ENCODE data around the gene LAMA2. TPM values are rescaled to one million over a fixed set of nuclear protein-coding genes. Genes with fewer than 3 reads are reported as not detected.

The LAMA2 gene
- total and polyA plus RNA-seq, 2 of the 8 experiments (the other 6 are each of a cell fraction or from before 2014, with no cell fraction given) = 1.3 to 3.8 TPM

- no peak overlapping the region for H3K4me3 ChIP-seq (ENCODE audit: extremely low read depth in 1 of 4, insufficient read depth in 2 of 4, low read depth in 3 of 4, low read length in 4 of 4)
- no peak overlapping the region for H4K5ac ChIP-seq (ENCODE audit: insufficient read length, low read depth, low read length)
- TF ChIP-seq CEBPB (IDR thresholded peaks at IDR 0.05; ENCODE audit: low read depth, low read length) (no peak), RFX5 (IDR thresholded peaks at IDR 0.05; ENCODE audit: borderline replicate concordance, low read depth, low read length) (no peak)
- H3K27ac ChIP-seq (ENCODE audit: low read depth, low read length) = no peak overlapping the region
- H3K56ac ChIP-seq (replicated peaks; ENCODE audit: insufficient read length, low read depth, low read length) = no peak overlapping the region
- no peak overlapping the region for H2BK5ac ChIP-seq (ENCODE audit: low read depth, low read length)
- H3K79me2 ChIP-seq (ENCODE audit: control insufficient read depth in 1 of 2, insufficient read depth in 2 of 2, low read length in 2 of 2) = no peaks in the 10 kb centered on the region
- H3K4ac ChIP-seq (replicated peaks; ENCODE audit: insufficient read length, low read depth, low read length) = no peak overlapping the region
- no peak overlapping the region for H2BK15ac ChIP-seq (ENCODE audit: low read length)
- H4K91ac ChIP-seq (replicated peaks; ENCODE audit: insufficient read length, low read length) = no peak overlapping the region
- H3K9me3 ChIP-seq (ENCODE audit: insufficient read depth in 2 of 2, low read depth in 1 of 2, low read length in 1 of 2) = no peaks in the 10 kb centered on the region
- no peaks in the 10 kb centered on the region for H3K36me3 ChIP-seq (ENCODE audit: control insufficient read depth in 2 of 4, insufficient read depth in 4 of 4, low read length in 3 of 4)
- H3K27me3 ChIP-seq (replicated peaks in 1 of 4; ENCODE audit: control insufficient read depth in 3 of 4, extremely low read depth in 1 of 4, insufficient read depth in 3 of 4, low read length in 3 of 4) = no peaks in the 10 kb centered on the region
- H2AK5ac ChIP-seq (ENCODE audit: low read depth, low read length) = no peak overlapping the region
- H2BK12ac ChIP-seq (ENCODE audit: low read depth, low read length) = no peak overlapping the region
- CTCF ChIA-PET (ENCODE audit: partially characterized antibody) = interaction anchor here (1.0 kb wide), 1 partner anchor 42 kb away, joined by 3 read pairs; no protein-coding TSS in a partner anchor
- no peaks in the 10 kb centered on the region for H3K23me2 ChIP-seq (ENCODE audit: low read depth, low read length)
- H2AFZ ChIP-seq (ENCODE audit: low read length) = no peak overlapping the region
- POLR2A ChIA-PET (ENCODE audit: partially characterized antibody) = no interaction called here
- H3K9ac ChIP-seq (replicated peaks in 1 of 4; ENCODE audit: extremely low read depth in 1 of 4, low read depth in 3 of 4, low read length in 3 of 4) = no peak overlapping the region
- DNase-seq (ENCODE audit: low read depth in 1 of 2, low spot score in 2 of 2) = no peak
- H3K14ac ChIP-seq (ENCODE audit: insufficient read length) = no peak overlapping the region
- H3K4me2 ChIP-seq (ENCODE audit: insufficient read depth in 1 of 2, low read depth in 2 of 2, low read length in 2 of 2) = no peak overlapping the region
- H3K79me1 ChIP-seq (ENCODE audit: low read depth, low read length) = no peaks in the 10 kb centered on the region
- no peaks in the 10 kb centered on the region for H3K4me1 ChIP-seq (replicated peaks in 1 of 4; ENCODE audit: control insufficient read depth in 3 of 4, insufficient read depth in 4 of 4, low read length in 3 of 4)
- H2BK120ac ChIP-seq (replicated peaks; ENCODE audit: low read depth, low read length) = no peak overlapping the region
- no peak for FAIRE-seq
- no peak overlapping the region for H4K8ac ChIP-seq (ENCODE audit: extremely low read depth, insufficient read depth, low read length)
- no peak overlapping the region for H3K23ac ChIP-seq (ENCODE audit: insufficient read length)
- no peak overlapping the region for H2BK20ac ChIP-seq (ENCODE audit: low read length)
- H4K20me1 ChIP-seq (replicated peaks in 1 of 2; ENCODE audit: control insufficient read depth in 1 of 2, insufficient read depth in 2 of 2, low read length in 2 of 2) = no peaks in the 10 kb centered on the region
- H3K18ac ChIP-seq (ENCODE audit: extremely low read depth, low read length) = no peak overlapping the region
Measured at GRCh38 chr6:128899341-128900050, 16.6 kb downstream of the LAMA2 start.
